Germinal center (tissue), 1 donor: ENCODE data around the gene GGCX.
"Not testable (repeated sequence)": the region's sequence is repeated elsewhere in the genome, so short reads cannot be mapped to it uniquely, and the experiment has no call there.

Experiments used
- DNase-seq: peaks from one replicate; pipeline ENCODE4 v3.0.0; 2012; ENCODE audit warnings: mixed read lengths, low spot score

GGCX gene

GRCh38 chr2:85561280-85562212, at the start of gene GGCX:
Gene GGCX (minus strand): TSS chr2:85561493. CDS start chr2:85561428, 65 bp downstream.
- DNase-seq = peak; percentile 92

- DNase-seq = no peak
These were observed 46.2 kb upstream of the GGCX start for GRCh38 chr2:85607268-85608215.

- no peak for DNase-seq
These were observed 44.8 kb upstream of the GGCX start for GRCh38 chr2:85606116-85606455.

- no peak for DNase-seq
These were observed 44.3 kb upstream of the GGCX start for GRCh38 chr2:85605406-85606115.

GRCh38 chr2:85604568-85605339, 43.5 kb upstream of the GGCX start:
- DNase-seq = no peak

- not testable (repeated sequence) for DNase-seq
These were observed 42.8 kb upstream of the GGCX start for GRCh38 chr2:85604133-85604444.

- DNase-seq = peak; percentile 90
These were observed 41.4 kb upstream of the GGCX start, which contains the start of gene TMEM150A for GRCh38 chr2:85602476-85603234. Gene TMEM150A (minus strand): TSS chr2:85602698. CDS start chr2:85601948, 750 bp downstream.

GRCh38 chr2:85601771-85602475, 40.6 kb upstream of the GGCX start:
- DNase-seq = no peak

- no peak for DNase-seq
These were observed 39.9 kb upstream of the GGCX start for GRCh38 chr2:85600951-85601770.

- DNase-seq = no peak
These were observed 38.9 kb upstream of the GGCX start for GRCh38 chr2:85600235-85600575.

- DNase-seq = no peak
These were observed 38.4 kb upstream of the GGCX start for GRCh38 chr2:85599468-85600234.

GRCh38 chr2:85598594-85599340, 37.5 kb upstream of the GGCX start:
- no peak for DNase-seq

GRCh38 chr2:85597241-85597640, 35.9 kb upstream of the GGCX start:
- no peak for DNase-seq

- no peak for DNase-seq
These were observed 35.3 kb upstream of the GGCX start for GRCh38 chr2:85596486-85597143.

- DNase-seq = no peak
These were observed 34.7 kb upstream of the GGCX start for GRCh38 chr2:85596026-85596333.

- peak; percentile 97 for DNase-seq
These were observed 34.2 kb upstream of the GGCX start, which contains the start of gene RNF181 for GRCh38 chr2:85595301-85596025. Gene RNF181 (plus strand): TSS chr2:85595745. CDS start chr2:85595764, 19 bp downstream.
